HG02763 (cell line): ENCODE results near the gene VPS8.

Experiments
- ATAC-seq: cut with Tn5 transposase; IDR thresholded peaks from one replicate; pipeline ENCODE4 v1.9.1; 2021; ENCODE audit warnings: mild to moderate bottlenecking, moderate library complexity; ENCODE audit not compliant: unreplicated experiment

The VPS8 gene

GRCh38 chr3:185079625-185080024 lies 267.7 kb downstream of the VPS8 start:
- ATAC-seq, result no peak

- ATAC-seq, result no peak
Observed at GRCh38 chr3:185081521-185081920, 269.6 kb downstream of the VPS8 start.

- ATAC-seq, result no peak
Observed at GRCh38 chr3:185082149-185082548, 270.2 kb downstream of the VPS8 start.

- ATAC-seq, result no peak
Observed at GRCh38 chr3:185082829-185083228, 270.9 kb downstream of the VPS8 start.

GRCh38 chr3:185084402-185084801 lies 272.4 kb downstream of the VPS8 start:
- ATAC-seq, result no peak

- ATAC-seq, result no peak
Observed at GRCh38 chr3:185084901-185085300, 272.9 kb downstream of the VPS8 start.

- ATAC-seq, result no peak
Observed at GRCh38 chr3:185087419-185087818, 275.5 kb downstream of the VPS8 start.

- no peak for ATAC-seq
Observed at GRCh38 chr3:185089343-185089742, 277.4 kb downstream of the VPS8 start.

- no peak for ATAC-seq
Observed at GRCh38 chr3:185089751-185090150, 277.8 kb downstream of the VPS8 start.

- ATAC-seq, result no peak
Observed at GRCh38 chr3:185090811-185091210, 278.8 kb downstream of the VPS8 start.

GRCh38 chr3:185093116-185093515 lies 281.1 kb downstream of the VPS8 start:
- no peak for ATAC-seq

- ATAC-seq, result no peak
Observed at GRCh38 chr3:185094697-185095096, 282.7 kb downstream of the VPS8 start.
